ENCODE results near the gene TP53.

TP53 gene

GRCh38 chr17:7687072-7687907 lies at the start of gene TP53:
Gene TP53, minus strand, starts transcription at chr17:7687490. Its CDS starts 10,896 bp downstream, at chr17:7676594.
- peak; percentile 93 for DNase-seq

- DNase-seq, result no peak
These were observed 45.8 kb upstream of the TP53 start for GRCh38 chr17:7732981-7733539.

- no peak for DNase-seq
These were observed 42.5 kb upstream of the TP53 start for GRCh38 chr17:7729816-7730215.

GRCh38 chr17:7727886-7728285 lies 40.6 kb upstream of the TP53 start:
- DNase-seq, result no peak

- DNase-seq, result no peak
These were observed 34.3 kb upstream of the TP53 start for GRCh38 chr17:7721612-7722011.

- peak; percentile 90 for DNase-seq
These were observed 32.8 kb upstream of the TP53 start for GRCh38 chr17:7720125-7720524.

GRCh38 chr17:7719661-7720060 lies 32.4 kb upstream of the TP53 start:
- DNase-seq, result no peak

- peak; percentile 45 for DNase-seq
These were observed 30.6 kb upstream of the TP53 start for GRCh38 chr17:7717756-7718350.

GRCh38 chr17:7716901-7717755 lies 29.8 kb upstream of the TP53 start, which contains the start of gene DNAH2:
Gene DNAH2, plus strand, starts transcription at chr17:7717744. Its CDS starts 1,991 bp downstream, at chr17:7719735.
- DNase-seq, result peak; percentile 98

GRCh38 chr17:7715936-7716886 lies 28.9 kb upstream of the TP53 start:
- DNase-seq, result peak; percentile 52

- peak; percentile 16 for DNase-seq
These were observed 27.7 kb upstream of the TP53 start for GRCh38 chr17:7714721-7715594.

- DNase-seq, result no peak
These were observed 26.5 kb upstream of the TP53 start for GRCh38 chr17:7713782-7714181.

GRCh38 chr17:7712111-7712771 lies 25.0 kb upstream of the TP53 start:
- peak; percentile 12 for DNase-seq

GRCh38 chr17:7711051-7711755 lies 23.9 kb upstream of the TP53 start:
- no peak for DNase-seq

- no peak for DNase-seq
These were observed 23.0 kb upstream of the TP53 start for GRCh38 chr17:7710301-7710700.

- DNase-seq, result no peak
These were observed 21.7 kb upstream of the TP53 start for GRCh38 chr17:7709031-7709430.

- DNase-seq, result no peak
These were observed 20.8 kb upstream of the TP53 start for GRCh38 chr17:7707858-7708750.

GRCh38 chr17:7707446-7707845 lies 20.2 kb upstream of the TP53 start:
- no peak for DNase-seq
